PC-9 (cell line): Measurements from ENCODE around the gene DUS3L.
"Not testable (repeated sequence)": the region's sequence is repeated elsewhere in the genome, so short reads cannot be mapped to it uniquely, and the experiment has no call there.

Source experiments
- EZH2 ChIP-seq: fragments of 200-600 bp; sonication (generic); IDR thresholded peaks from 2 replicates; pipeline ENCODE4 v1.8.0; 2017; ENCODE audit warnings: antibody characterized with exemption, low read depth
- TF ChIP-seq, protein P1 (sequence below): fragments of 200-600 bp; sonication (generic); conservative IDR thresholded peaks from 2 replicates; pipeline ENCODE4 v1.6.1; 2017; ENCODE audit warnings: mixed run types, antibody characterized with exemption, mild to moderate bottlenecking, moderate library complexity

DNA sequence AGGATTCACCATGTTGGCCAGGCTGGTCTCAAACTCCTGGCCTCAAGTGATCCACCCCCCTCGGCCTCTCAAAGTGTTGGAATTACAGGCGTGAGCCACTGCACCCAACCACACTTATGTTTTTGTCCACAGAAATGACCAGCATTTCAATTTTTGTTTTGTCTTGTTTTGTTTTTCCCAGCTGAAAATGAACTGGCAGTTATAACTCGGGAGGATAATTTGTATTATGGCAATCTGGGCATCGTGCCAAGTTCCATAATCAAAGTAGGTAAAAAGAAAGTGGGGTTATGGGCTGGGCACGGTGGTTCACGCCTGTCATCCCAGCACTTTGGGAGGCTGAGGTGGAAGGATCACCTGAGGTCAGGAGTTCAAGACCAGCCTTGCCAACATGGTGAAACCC, 42.0 kb downstream of the DUS3L start:
- not testable (repeated sequence) for TF ChIP-seq EZH2
- TF ChIP-seq, protein P1, sequence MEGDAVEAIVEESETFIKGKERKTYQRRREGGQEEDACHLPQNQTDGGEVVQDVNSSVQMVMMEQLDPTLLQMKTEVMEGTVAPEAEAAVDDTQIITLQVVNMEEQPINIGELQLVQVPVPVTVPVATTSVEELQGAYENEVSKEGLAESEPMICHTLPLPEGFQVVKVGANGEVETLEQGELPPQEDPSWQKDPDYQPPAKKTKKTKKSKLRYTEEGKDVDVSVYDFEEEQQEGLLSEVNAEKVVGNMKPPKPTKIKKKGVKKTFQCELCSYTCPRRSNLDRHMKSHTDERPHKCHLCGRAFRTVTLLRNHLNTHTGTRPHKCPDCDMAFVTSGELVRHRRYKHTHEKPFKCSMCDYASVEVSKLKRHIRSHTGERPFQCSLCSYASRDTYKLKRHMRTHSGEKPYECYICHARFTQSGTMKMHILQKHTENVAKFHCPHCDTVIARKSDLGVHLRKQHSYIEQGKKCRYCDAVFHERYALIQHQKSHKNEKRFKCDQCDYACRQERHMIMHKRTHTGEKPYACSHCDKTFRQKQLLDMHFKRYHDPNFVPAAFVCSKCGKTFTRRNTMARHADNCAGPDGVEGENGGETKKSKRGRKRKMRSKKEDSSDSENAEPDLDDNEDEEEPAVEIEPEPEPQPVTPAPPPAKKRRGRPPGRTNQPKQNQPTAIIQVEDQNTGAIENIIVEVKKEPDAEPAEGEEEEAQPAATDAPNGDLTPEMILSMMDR = not testable (repeated sequence)
